ENCODE measurements around the gene VIL1.

Gene VIL1

GRCh38 chr2:218392459-218392858 lies 26.5 kb upstream of the VIL1 start:
- H3K27me3 ChIP-seq (replicated peaks; ENCODE audit: control insufficient read depth, insufficient read depth, low read length), result no peaks in the 10 kb centered on the region
- no peaks in the 10 kb centered on the region for H3K36me3 ChIP-seq (ENCODE audit: control insufficient read depth, insufficient read depth, low read length)
- no peak overlapping the region for H3K4me3 ChIP-seq (replicated peaks; ENCODE audit: low read depth, low read length)
- DNase-seq (ENCODE audit: extremely low read depth, insufficient read length), result no peak
- no peak for TF ChIP-seq CTCF (IDR thresholded peaks at IDR 0.05; ENCODE audit: insufficient read depth, low read length, poor library complexity, severe bottlenecking)

DNA sequence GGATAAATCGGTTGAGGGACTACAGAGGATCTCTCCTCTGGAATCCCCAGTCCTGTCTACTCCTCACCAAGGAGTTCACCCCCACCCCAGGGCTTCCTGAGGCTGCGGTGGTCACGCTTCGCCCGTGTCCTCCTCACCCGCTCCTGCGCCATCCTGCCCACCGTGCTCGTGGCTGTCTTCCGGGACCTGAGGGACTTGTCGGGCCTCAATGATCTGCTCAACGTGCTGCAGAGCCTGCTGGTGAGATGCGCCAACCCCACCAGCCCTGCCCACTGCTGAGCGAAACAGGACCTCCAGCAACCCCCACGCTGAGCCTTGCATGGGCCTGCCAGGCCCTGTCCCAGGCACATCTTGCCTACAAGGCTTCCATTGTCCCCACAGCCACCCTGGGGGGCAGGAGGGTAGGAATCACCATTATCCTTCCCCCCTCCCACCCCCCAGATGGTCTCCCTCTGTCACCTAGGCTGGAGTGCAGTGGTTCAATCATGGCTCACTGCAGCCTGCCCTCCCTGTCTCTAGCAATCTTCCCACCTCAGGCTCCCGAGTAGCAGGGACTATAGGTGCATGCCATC lies 25.9 kb upstream of the VIL1 start:
- TF ChIP-seq CTCF (IDR thresholded peaks at IDR 0.05; ENCODE audit: insufficient read depth, low read length, poor library complexity, severe bottlenecking), result no peak
- no peaks in the 10 kb centered on the region for H3K36me3 ChIP-seq (ENCODE audit: control insufficient read depth, insufficient read depth, low read length)
- H3K27me3 ChIP-seq (replicated peaks; ENCODE audit: control insufficient read depth, insufficient read depth, low read length), result no peaks in the 10 kb centered on the region
- H3K4me3 ChIP-seq (replicated peaks; ENCODE audit: low read depth, low read length), result no peak overlapping the region
- DNase-seq (ENCODE audit: extremely low read depth, insufficient read length), result no peak

DNA sequence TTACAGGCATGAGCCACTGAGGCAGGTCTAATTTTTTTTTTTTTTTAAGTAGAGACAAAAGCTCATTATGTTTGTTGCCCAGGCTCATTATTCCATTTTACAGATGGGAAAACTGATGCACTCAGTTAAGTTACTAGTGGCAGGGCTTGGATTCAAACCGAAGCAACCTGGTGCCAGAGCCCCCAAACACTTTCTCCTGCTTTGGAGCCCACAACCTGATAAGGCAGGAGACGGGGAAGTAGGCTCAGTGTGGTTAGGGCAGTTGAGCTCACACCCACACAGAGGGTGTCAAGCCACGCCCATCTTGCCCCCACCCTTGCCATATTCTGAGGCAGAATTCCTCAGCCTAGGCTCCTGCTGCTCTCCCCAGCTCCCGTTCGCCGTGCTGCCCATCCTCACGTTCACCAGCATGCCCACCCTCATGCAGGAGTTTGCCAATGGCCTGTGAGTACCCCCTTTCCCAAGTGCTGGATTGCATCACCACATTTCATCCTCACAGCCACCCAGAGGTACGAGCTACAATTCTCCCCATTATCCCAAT lies 25.1 kb upstream of the VIL1 start:
- no peak for TF ChIP-seq CTCF (IDR thresholded peaks at IDR 0.05; ENCODE audit: insufficient read depth, low read length, poor library complexity, severe bottlenecking)
- H3K27me3 ChIP-seq (replicated peaks; ENCODE audit: control insufficient read depth, insufficient read depth, low read length), result no peaks in the 10 kb centered on the region
- H3K4me3 ChIP-seq (replicated peaks; ENCODE audit: low read depth, low read length), result no peak overlapping the region
- H3K36me3 ChIP-seq (ENCODE audit: control insufficient read depth, insufficient read depth, low read length), result no peaks in the 10 kb centered on the region
- no peak for DNase-seq (ENCODE audit: extremely low read depth, insufficient read length)

GRCh38 chr2:218394298-218395089 lies 24.4 kb upstream of the VIL1 start:
- DNase-seq (ENCODE audit: extremely low read depth, insufficient read length), result no peak
- Histone ChIP-seq H3K4me3 (replicated peaks; ENCODE audit: low read depth, low read length) (no peak overlapping the region), H3K27me3 (replicated peaks; ENCODE audit: control insufficient read depth, insufficient read depth, low read length) (no peaks in the 10 kb centered on the region), H3K36me3 (ENCODE audit: control insufficient read depth, insufficient read depth, low read length) (no peaks in the 10 kb centered on the region)
- no peak for TF ChIP-seq CTCF (IDR thresholded peaks at IDR 0.05; ENCODE audit: insufficient read depth, low read length, poor library complexity, severe bottlenecking)

DNA sequence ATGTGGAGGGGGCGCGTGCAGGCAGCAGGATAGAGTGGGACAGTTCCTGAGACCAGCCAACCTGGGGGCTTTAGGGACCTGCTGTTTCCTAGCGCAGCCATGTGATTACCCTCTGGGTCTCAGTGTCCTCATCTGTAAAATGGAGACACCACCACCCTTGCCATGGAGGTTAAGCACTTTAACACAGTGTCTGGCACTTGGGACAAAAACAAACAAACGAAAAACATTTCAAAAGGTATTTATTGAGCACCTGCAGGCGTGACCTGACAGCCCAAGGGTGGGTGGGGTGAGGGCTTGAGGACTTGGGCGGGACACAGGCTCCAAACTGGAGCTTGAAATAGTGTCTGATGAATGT lies 23.9 kb upstream of the VIL1 start:
- Histone ChIP-seq H3K4me3 (replicated peaks; ENCODE audit: low read depth, low read length) (no peak overlapping the region), H3K27me3 (replicated peaks; ENCODE audit: control insufficient read depth, insufficient read depth, low read length) (no peaks in the 10 kb centered on the region), H3K36me3 (ENCODE audit: control insufficient read depth, insufficient read depth, low read length) (no peaks in the 10 kb centered on the region)
- DNase-seq (ENCODE audit: extremely low read depth, insufficient read length), result no peak
- no peak for TF ChIP-seq CTCF (IDR thresholded peaks at IDR 0.05; ENCODE audit: insufficient read depth, low read length, poor library complexity, severe bottlenecking)

Measured in GM06990 (cell line).